GM19455 (cell line): ENCODE data around the gene SUSD5.
"Not testable (repeated sequence)": the region's sequence is repeated elsewhere in the genome, so short reads cannot be mapped to it uniquely, and the experiment has no call there.

Experiments used
- ATAC-seq: cut with Tn5 transposase; IDR thresholded peaks from one replicate; pipeline ENCODE4 v1.9.1; 2021; ENCODE audit not compliant: unreplicated experiment

Gene SUSD5

GRCh38 chr3:33196538-33196937 is 22.1 kb downstream of the SUSD5 start:
- no peak for ATAC-seq

- ATAC-seq = no peak
These were observed 24.3 kb downstream of the SUSD5 start for GRCh38 chr3:33194303-33194702.

GRCh38 chr3:33187368-33187634 is 31.3 kb downstream of the SUSD5 start:
- ATAC-seq = no peak

- ATAC-seq = no peak
These were observed 31.9 kb downstream of the SUSD5 start for GRCh38 chr3:33186524-33187367.

GRCh38 chr3:33184863-33185262 is 33.7 kb downstream of the SUSD5 start:
- ATAC-seq = no peak

GRCh38 chr3:33181641-33182040 is 37.0 kb downstream of the SUSD5 start:
- ATAC-seq = not testable (repeated sequence)

- ATAC-seq = no peak
These were observed 37.4 kb downstream of the SUSD5 start for GRCh38 chr3:33181229-33181628.

GRCh38 chr3:33179132-33179531 is 39.5 kb downstream of the SUSD5 start:
- ATAC-seq = no peak

- no peak for ATAC-seq
These were observed 43.7 kb downstream of the SUSD5 start for GRCh38 chr3:33174711-33175414.

- no peak for ATAC-seq
These were observed 44.5 kb downstream of the SUSD5 start for GRCh38 chr3:33174095-33174494.

- no peak for ATAC-seq
These were observed 44.9 kb downstream of the SUSD5 start for GRCh38 chr3:33173672-33174071.

GRCh38 chr3:33173103-33173502 is 45.5 kb downstream of the SUSD5 start:
- ATAC-seq = no peak

GRCh38 chr3:33171580-33171979 is 47.0 kb downstream of the SUSD5 start:
- no peak for ATAC-seq

- ATAC-seq = no peak
These were observed 48.1 kb downstream of the SUSD5 start for GRCh38 chr3:33170531-33170930.

GRCh38 chr3:33167716-33168336 is 50.8 kb downstream of the SUSD5 start:
- ATAC-seq = no peak

- ATAC-seq = no peak
These were observed 51.3 kb downstream of the SUSD5 start for GRCh38 chr3:33167284-33167683.

- ATAC-seq = no peak
These were observed 52.5 kb downstream of the SUSD5 start for GRCh38 chr3:33166095-33166494.

- ATAC-seq = no peak
These were observed 53.2 kb downstream of the SUSD5 start for GRCh38 chr3:33165372-33165771.

- ATAC-seq = not testable (repeated sequence)
These were observed 56.0 kb downstream of the SUSD5 start for GRCh38 chr3:33162621-33163020.

GRCh38 chr3:33159981-33160380 is 58.6 kb downstream of the SUSD5 start:
- no peak for ATAC-seq

GRCh38 chr3:33159234-33159633 is 59.4 kb downstream of the SUSD5 start:
- ATAC-seq = no peak

GRCh38 chr3:33155301-33155700 is 63.3 kb downstream of the SUSD5 start:
- no peak for ATAC-seq
